ENCODE measurements around the gene GEMIN7. TPM values are rescaled to one million over a fixed set of nuclear protein-coding genes. Genes with fewer than 3 reads are reported as not detected.

GEMIN7 gene, protein sequence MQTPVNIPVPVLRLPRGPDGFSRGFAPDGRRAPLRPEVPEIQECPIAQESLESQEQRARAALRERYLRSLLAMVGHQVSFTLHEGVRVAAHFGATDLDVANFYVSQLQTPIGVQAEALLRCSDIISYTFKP
- 10 to 100 TPM in 11 of 12 donors, not detected in 1; 14.0 to 26.1 (median 22.3) TPM for polyA plus RNA-seq (ENCODE audit: insufficient read length in 12 of 12)
- long read RNA-seq, donor 1, partial matches to known transcripts = 0 of 6 reads
- long read RNA-seq, donor 1, other reads (novel, unspliced or antisense) = 0 of 6 reads
- long read RNA-seq, donor 2, transcript GEMIN7-202 (2 exons, 716 nt) = major isoform, 6 of 18 reads
- long read RNA-seq, donor 2, partial matches to known transcripts = 5 of 18 reads
- long read RNA-seq, donor 2, other reads (novel, unspliced or antisense) = 0 of 18 reads
- long read RNA-seq, donor 3, partial matches to known transcripts = 0 of 3 reads
- long read RNA-seq, donor 3, other reads (novel, unspliced or antisense) = 0 of 3 reads
- long read RNA-seq, donor 4, partial matches to known transcripts = 0 of 4 reads
- long read RNA-seq, donor 4, other reads (novel, unspliced or antisense) = 0 of 4 reads
- long read RNA-seq, donor 5, transcript GEMIN7-201 (3 exons, 1,657 nt) = major isoform, 9 of 14 reads
- long read RNA-seq, donor 5, partial matches to known transcripts = 0 of 14 reads
- long read RNA-seq, donor 5, other reads (novel, unspliced or antisense) = 0 of 14 reads
- long read RNA-seq, donor 6, partial matches to known transcripts = 0 of 5 reads
- long read RNA-seq, donor 6, other reads (novel, unspliced or antisense) = 0 of 5 reads
- long read RNA-seq, donor 7, partial matches to known transcripts = 0 of 2 reads
- long read RNA-seq, donor 7, other reads (novel, unspliced or antisense) = 0 of 2 reads
- long read RNA-seq, donor 8, transcript GEMIN7-202 (2 exons, 716 nt) = major isoform, 7 of 14 reads
- long read RNA-seq, donor 8, transcript GEMIN7-201 (3 exons, 1,657 nt) = minor isoform, 6 of 14 reads
- long read RNA-seq, donor 8, partial matches to known transcripts = 0 of 14 reads
- long read RNA-seq, donor 8, other reads (novel, unspliced or antisense) = 0 of 14 reads
- long read RNA-seq, donor 9, partial matches to known transcripts = 0 of 8 reads
- long read RNA-seq, donor 9, other reads (novel, unspliced or antisense) = 0 of 8 reads
- long read RNA-seq, donor 10, transcript GEMIN7-202 (2 exons, 716 nt) = major isoform, 5 of 11 reads
- long read RNA-seq, donor 10, transcript GEMIN7-201 (3 exons, 1,657 nt) = major isoform, 5 of 11 reads
- long read RNA-seq, donor 10, partial matches to known transcripts = 0 of 11 reads
- long read RNA-seq, donor 10, other reads (novel, unspliced or antisense) = 0 of 11 reads
- long read RNA-seq, donor 11, partial matches to known transcripts = 0 of 6 reads
- long read RNA-seq, donor 11, other reads (novel, unspliced or antisense) = 0 of 6 reads

DNA sequence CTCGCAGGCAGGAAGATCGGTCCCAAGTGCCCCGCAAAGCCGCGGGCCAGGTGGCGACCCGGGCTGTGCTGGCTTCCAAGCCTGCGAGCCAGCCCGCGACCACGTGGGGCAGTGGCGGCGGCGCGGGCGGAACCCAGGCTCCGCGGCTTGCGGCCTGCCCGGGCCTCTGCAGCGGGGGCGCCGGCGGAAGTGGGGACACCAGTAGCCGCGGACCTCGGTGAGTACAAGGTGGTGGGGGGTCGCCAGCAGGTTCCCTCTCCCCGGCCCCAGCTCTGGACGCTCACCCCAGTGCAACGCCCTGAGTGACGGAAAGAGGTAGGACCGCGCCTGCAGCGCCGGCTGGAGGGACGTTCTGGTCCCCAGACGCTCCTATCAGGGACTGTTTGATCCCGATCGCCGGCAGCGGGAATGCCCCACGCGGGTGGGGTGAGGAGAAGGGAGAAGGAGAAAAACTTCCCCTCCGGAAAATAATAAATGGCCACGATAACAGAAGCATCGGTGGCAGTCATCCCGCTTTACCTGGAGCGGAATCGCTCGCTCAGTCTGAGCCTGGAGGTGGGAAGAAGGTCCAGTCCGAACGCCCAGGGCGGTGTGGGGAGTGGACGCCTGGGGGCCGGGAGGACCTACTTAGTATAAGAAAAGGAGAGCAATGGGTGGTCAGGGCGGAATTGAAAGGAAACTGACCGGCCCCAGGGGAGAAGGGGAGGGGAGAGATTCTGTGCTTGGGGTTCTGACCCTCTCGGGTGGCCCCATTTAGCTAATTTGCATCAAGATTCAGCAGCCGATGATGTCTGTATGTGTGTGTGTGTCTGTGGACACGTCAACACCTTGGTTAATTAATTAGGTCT is at the start of gene GEMIN7:
Gene GEMIN7 (plus strand): TSS at position 198 of the 848 bp plus-strand sequence. CDS start 10,855 bp downstream, outside the sequence.
- peak; percentile 66 for DNase-seq

DNA sequence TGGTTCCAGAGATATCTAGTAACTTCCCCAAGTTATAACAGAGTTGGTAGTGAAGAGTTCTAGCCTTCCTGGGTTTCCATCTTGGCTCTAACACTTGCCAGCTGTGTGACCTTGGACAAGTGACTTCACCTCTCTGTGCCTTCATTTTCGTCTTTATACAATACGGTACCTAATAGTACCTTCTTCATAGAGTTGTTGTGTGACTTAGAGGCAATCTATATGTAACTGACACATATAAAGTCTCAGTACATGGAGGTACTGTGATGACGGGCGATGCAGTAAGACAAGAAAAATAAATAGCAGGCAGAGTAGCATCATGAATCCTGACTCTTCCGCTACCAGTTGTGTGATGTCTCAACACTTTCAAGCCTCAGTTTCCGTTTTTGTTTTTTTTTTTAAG is 48.2 kb upstream of the GEMIN7 start:
- no peak for DNase-seq

DNA sequence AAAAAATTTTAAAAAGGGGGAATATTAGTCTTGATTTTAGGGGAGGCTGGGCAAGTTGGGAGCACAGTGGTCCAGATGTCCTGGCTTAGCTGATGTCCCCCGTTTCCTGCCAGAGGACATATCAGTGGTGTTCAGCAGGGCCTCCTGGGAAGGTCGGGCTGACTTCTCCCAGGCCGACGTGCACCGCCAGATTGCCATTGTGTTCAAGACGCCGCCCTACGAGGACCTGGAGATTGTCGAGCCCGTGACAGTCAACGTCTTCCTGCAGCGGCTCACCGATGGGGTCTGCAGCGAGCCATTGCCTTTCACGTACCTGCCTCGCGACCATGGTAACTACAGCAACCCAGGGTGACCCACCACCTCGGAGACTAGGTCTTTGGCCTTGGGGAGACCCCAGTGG is 46.6 kb upstream of the GEMIN7 start:
- no peak for DNase-seq

DNA sequence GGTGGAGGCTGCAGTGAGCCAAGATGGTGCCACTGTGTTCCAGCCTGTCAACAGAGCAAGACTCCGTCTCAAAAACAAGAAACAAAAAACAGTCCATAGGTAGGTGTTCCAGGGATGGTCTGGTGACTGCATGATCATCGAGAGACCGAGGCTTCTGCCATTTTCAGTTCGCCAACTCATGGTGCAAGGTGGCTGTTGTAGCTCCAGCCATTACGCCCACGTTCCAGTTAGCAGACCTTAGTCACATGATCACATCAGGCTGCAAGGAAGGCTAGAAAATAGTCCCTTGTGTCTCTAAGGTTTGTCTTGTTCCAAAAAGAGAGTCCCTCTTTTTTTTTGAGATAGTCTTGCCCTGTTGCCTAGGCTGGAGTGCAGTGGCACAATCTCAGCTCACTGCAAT is 43.3 kb upstream of the GEMIN7 start:
- no peak for DNase-seq

DNA sequence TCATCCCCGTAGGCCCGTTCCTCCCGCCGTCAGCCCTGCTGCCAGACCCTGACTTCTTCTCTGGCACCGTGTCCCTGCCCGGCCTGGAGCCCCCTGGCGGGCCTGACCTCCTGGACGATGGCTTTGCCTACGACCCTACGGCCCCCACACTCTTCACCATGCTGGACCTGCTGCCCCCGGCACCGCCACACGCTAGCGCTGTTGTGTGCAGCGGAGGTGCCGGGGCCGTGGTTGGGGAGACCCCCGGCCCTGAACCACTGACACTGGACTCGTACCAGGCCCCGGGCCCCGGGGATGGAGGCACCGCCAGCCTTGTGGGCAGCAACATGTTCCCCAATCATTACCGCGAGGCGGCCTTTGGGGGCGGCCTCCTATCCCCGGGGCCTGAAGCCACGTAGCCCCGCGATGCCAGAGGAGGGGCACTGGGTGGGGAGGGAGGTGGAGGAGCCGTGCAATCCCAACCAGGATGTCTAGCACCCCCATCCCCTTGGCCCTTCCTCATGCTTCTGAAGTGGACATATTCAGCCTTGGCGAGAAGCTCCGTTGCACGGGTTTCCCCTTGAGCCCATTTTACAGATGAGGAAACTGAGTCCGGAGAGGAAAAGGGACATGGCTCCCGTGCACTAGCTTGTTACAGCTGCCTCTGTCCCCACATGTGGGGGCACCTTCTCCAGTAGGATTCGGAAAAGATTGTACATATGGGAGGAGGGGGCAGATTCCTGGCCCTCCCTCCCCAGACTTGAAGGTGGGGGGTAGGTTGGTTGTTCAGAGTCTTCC is 41.5 kb upstream of the GEMIN7 start:
- no peak for DNase-seq

DNA sequence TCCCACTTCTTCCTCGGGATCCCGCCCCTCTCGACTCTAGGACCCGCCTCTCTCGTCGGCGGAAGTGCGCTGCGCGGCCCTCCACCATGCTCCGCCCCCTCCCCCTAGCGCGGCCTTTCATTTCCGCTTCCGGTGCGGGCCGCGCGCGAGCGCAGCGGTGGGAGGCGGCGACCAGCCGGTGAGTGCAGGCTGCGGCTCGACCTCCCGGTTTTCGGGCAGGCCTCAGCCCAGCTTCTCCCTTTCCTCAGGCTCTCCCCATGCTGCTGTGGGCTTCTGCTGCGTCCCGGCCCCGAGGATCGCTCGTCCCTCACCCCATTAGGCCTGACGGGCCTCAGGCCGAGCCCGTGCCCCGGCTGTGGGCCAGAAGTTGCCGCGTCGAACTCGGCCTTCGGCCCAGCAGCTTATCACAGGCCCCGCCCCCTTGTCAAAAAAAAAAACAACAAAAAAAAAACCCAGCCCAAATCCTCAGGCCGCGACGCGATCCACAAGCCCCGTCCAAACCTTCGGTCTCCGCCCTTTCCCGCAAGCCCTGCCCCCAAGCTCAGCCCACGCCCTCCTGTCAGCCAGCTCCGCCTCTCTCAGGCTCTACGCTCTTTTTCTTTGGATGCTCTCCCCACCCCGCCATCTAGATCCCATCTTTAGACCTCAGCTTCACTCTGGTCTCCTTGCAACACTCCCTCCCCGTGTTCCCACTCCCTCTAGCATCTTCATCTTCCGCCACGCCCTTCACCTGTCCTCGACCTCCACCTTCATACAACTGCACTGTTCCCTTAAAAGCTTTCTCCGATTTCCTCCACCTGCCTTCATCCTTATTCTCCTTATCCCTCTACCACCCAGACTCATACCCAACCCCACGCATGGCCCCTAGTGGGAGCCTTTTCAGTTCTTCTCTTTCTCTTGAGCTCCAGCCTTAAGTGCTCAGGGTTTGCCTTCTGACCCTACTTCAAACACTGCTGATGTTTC is 39.8 kb upstream of the GEMIN7 start, which contains the start of gene CLASRP:
Gene CLASRP (plus strand): TSS at position 115 of the 963 bp plus-strand sequence. CDS start 1,168 bp downstream, outside the sequence.
- peak; percentile 93 for DNase-seq

DNA sequence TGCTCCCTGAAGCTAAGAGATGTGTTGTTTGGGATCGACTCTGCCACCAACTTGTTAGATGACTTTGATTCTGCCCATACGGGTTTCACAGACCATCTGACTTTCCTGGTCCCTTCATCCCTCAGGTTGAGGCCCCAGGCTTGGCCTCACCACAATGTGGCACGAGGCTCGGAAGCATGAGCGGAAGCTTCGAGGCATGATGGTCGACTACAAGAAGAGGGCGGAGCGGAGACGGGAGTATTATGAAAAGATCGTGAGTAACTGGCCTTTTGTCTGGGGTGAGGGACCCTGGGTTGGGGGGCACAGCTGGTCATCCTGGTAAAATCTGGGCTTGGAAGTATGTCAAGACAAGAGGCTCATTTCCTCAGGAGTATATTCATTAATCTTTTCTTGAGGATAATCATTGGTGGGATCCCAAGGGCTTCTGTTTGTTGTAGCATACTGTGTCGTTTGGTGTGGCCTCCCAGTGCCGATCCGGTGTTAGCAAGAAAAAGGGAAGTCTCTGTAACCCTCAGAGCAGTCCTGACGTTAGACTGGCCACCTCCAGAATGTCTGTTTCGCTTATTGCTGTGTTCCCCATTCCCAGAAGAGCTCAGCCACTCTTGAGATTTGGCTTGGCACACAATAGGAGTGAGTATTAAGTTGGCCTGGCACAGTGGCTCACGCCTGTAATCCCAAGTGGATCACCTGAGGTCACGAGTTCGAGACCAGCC is 38.8 kb upstream of the GEMIN7 start:
- DNase-seq = no peak

DNA sequence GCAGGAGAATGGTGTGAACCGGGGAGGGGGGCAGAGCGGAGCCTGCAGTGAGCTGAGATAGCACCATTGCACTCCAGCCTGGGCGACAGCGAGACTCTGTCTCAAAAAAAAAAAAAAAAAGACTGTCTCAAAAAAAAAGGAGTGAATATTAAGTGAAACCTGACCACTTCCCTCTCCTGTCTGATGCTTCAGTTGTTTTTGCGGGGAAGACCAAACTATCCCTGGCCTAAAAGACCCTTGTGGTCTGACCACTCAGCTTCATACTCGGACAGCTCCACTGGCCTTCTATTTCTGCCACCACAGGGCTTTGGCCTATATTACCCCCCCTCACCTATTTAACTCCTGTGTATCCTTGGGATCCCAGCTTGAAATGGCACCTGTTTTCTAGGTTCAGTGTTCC is 37.9 kb upstream of the GEMIN7 start:
- DNase-seq = no peak

DNA sequence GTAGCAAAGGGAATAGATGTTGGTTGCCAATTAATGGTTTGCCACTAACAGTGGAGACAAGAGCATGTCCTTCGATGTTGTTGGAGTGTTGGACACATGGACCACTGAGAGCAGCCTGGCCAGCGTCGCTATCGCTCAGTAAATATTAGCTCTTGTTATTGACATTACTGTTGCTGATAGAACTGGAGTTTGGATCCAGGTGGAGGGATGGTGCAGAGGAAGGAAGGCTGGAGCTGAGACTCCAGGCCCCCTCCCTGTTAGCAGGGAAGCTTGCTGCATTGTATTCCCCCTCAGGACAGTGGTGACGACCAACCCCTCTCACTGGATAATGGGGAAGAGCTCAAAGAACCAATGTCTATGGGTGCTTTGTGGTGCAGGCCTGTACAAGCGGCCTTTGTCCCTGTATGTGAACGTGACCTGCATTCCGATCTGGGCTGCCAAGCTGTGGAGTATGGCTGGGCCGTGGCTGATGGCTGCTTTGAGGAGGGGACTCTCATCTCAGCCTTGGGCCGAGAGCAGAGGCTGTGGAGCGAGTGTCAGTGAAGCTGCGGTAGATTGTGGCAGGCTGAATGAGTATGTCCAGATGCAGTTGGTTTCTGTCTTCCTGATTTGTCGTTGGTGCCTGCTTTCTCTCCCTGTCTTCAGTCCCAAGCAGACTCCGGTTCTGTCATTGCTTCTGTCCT is 33.2 kb upstream of the GEMIN7 start:
- DNase-seq = no peak

DNA sequence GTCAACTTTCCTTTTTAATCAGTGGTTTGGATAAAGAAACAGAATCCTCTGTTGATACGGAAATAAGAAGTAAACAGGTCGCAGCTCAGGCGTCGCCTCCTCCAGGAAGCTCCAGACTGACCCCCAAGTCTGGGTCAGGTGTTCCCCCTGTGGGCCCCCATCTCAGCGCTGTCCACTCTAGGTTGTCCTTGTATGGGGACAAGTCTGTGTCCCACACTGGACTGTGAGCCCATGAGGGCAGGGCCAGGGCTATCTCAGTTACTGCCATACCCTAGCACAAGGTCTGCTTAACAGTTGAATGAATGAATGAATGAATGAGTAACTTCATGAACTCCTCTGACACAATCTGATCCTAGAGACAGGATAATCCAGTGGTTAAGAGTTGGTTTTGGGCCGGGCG is 32.7 kb upstream of the GEMIN7 start:
- no peak for DNase-seq

DNA sequence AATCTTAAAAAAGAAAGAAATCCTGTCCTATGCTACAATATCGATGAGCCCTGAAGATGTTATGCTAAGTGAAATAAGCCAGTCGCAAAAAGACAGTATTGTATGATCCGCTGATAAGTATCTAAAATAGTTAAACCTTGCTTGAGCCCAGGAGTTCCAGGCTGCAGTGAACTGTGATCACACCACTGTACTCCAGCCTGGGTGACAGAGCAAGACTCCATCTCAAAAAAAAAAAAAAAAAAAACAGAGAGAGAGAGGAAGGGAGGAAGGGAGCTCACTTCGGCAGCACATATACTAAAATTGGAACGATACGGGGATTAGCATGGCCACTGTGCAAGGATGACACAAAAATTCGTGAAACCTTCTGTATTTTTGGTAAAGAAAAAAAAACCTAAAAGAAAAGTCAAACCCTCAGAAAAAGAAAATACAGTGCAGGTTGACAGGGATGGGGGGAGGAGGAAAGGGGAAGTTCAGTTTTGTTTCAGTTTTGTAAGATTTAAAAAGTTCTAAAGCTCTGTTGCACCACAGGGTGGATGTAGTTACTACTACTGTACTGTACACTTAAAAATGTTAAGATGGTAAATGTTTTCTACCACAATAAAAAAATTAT is 31.8 kb upstream of the GEMIN7 start:
- DNase-seq = no peak

DNA sequence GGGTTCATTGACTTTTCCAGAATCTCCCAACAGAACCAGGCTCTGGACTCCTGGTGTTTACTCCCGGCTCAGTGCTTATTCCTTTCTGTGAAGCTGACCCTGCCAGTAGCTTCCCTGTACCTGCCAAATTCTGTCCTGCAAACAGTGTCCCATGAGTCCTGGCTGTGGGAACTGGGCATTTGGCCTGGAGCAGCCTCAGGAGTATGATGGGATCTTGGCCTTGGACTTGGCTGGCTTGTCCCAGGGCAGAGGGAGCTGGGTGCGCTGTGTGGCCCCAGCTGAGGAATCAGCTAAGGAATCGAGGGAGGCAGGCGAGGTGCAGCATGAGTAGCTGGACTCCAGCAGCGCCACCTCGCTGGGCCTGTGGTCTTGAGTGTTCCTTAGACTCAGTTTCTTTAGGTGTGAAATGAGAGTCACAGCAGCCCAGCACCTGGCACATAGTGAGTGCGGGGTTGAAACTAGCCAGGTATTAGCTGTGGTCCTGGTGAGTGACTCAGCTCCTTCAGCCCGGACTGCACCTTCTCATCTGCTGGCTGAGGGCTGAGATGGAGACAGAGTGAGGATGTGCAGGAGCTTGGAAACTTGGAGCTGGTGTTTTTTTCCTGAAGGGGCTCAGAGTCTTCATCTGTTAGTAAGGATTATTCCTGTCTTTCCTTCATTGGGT is 29.9 kb upstream of the GEMIN7 start:
- DNase-seq = no peak

DNA sequence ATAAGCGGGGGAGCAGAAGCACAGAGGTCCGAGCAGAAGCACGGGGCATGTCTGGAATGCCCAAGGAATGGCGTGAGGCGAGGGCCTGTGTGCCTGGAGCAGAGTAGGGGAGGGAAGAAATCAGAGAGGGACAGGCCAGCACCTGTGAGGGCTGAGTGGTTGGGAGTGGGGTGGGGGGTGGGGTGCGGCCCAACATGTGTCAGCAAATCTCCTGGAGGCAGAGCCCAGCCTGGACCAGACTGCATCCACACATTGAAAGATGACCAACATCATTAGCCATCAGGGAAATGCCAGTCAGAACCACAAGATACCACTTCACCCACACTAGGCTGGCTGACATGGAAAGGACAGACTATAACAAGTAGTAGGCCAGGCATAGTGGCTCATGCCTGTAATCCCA is 29.0 kb upstream of the GEMIN7 start:
- no peak for DNase-seq

DNA sequence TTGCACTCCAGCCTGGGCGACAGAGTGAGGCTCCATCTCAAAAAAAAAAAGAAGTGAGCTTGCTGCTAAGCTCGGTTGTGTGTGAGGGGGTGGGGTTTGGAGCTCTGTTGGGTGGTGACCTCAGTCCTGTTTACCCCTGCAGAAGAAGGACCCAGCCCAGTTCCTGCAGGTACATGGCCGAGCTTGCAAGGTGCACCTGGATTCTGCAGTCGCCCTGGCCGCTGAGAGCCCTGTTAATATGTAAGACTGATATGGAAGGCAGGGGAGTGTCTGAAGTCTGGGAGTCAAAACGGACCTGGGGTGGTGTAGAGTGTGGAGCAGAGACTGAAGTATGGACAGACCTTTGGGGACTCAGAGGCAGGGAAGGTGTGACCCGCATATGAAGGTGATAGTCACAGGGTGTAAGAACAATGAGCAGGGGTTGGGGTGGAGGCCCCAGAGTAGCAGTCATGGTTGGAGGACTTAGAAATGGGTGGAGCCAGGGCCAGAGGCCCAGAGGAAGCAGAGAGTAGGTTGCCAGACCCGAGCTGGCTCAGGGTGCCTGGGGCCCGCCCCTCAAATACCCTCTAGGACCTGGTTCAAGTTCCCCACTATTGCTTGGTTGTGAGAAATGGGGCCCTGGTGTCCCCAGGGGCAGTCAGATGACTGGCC is 27.0 kb upstream of the GEMIN7 start:
- DNase-seq = no peak

DNA sequence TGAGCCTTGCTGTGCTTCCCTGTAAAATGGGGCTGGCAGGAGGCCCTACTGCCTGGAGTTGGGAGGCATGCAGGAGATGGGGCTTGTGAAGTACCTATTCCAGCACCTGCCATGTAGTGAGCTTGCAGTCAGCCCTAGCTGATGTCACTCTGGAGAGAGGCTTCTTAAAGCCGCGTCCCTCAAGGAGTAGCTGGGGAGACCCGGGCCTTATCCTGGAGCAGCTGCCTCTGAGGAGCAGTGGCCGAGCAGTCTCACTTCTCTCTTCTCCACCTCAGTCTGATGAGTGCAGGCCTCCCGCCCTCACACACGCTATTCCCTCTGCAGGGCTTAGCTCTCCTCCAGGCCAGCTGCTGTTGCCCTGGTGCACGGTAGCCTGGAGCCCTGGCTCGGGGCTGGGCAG is 22.2 kb upstream of the GEMIN7 start:
- no peak for DNase-seq

DNA sequence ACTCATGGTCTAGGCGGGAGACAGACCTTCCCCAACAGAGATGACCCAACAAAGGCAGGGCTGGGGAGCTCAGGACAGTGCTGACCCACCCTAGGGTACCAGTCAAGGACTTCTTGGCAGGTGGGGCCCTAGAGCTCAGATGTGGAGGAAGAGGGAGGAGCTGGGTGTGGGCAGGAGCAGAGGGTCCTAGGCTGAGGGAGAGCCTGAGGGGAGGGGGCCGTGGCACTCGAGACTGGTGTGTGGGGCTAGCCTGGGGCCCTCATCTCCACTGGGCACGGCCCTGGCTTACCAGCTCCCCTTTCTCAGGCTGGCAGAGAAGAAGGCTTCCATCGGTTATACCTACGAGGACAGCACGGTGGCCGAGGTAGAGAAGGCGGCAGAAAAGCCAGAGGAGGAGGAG is 21.6 kb upstream of the GEMIN7 start:
- no peak for DNase-seq
